VCaP (cell line): ENCODE data around the gene SCAMP3.

Source experiments
- H3K27ac ChIP-seq: fragments of 450-650 bp; 2 replicates; pipeline ENCODE4 v1.5.1; 2017
- TF ChIP-seq, protein P1 (sequence below): fragments of 450-650 bp; conservative IDR thresholded peaks from 2 replicates; pipeline ENCODE4 v1.5.1; 2017; ENCODE audit warnings: mild to moderate bottlenecking, moderate library complexity

Gene SCAMP3

DNA sequence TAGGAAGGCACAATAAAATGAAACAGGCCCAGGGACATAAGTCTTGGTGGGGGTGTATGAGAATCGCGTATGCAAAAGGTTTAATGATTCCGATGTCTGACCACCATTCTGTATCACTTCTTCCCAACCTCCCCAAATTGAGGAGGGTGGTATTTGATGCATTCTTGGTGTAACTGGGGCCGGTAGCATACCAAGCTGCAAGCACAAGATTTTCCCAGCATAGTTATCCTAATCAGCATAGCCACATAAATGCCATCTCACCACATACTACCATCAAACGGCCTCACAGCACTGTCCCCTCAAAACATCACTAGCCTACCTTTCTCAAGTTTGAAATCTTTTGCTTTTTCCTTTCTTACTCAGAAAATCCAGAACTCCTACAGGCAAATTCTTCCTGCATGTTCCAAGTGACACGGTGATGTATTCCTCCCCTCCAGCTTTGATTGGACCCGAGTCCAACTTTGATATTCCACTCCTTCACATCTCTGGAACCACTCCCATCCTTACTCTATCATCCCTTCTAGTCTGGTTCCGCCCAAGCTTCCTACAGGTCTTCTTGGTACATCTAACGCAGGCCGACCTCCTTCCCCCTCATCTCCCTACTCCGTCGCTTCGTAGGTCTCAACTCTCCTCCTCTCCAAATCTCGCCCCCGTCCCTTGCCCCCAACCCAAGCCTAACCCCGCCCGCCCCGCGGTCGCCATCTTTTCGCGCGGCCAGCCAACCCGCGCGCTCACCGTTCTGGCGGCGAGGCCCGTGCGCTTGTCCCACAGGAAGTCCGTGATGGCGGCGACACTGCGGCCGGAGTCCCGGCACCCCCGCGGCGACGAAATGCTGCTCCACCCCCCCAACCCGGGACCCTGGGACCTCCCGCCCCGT is 10.5 kb upstream of the SCAMP3 start:
- peak overlapping the region; percentile 94 for H3K27ac ChIP-seq
- TF ChIP-seq, protein P1, sequence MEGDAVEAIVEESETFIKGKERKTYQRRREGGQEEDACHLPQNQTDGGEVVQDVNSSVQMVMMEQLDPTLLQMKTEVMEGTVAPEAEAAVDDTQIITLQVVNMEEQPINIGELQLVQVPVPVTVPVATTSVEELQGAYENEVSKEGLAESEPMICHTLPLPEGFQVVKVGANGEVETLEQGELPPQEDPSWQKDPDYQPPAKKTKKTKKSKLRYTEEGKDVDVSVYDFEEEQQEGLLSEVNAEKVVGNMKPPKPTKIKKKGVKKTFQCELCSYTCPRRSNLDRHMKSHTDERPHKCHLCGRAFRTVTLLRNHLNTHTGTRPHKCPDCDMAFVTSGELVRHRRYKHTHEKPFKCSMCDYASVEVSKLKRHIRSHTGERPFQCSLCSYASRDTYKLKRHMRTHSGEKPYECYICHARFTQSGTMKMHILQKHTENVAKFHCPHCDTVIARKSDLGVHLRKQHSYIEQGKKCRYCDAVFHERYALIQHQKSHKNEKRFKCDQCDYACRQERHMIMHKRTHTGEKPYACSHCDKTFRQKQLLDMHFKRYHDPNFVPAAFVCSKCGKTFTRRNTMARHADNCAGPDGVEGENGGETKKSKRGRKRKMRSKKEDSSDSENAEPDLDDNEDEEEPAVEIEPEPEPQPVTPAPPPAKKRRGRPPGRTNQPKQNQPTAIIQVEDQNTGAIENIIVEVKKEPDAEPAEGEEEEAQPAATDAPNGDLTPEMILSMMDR = no peak

DNA sequence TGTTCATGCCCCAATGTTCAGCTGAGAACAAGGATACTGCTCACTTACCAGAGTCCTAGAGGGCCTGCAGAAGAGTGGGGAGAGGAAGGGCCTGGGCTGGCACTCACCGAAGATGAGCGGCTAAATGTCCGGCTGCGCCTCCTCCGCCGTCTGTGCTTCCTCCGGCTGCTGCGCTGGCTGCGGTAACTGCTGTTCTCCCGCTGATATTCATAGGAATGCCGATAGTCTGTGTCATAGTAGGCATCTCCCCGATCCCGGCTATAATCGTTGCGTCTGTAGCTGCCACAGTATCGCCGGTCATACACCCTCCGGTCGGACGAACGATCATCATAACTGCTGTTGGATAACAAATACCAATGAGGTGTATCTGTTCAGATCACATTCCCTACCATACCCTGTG is 7.2 kb upstream of the SCAMP3 start:
- TF ChIP-seq, protein P1 = no peak
- no peak overlapping the region for H3K27ac ChIP-seq

GRCh38 chr1:155268630-155269029 is 6.5 kb upstream of the SCAMP3 start:
- TF ChIP-seq, protein P1 = no peak
- H3K27ac ChIP-seq = no peak overlapping the region

DNA sequence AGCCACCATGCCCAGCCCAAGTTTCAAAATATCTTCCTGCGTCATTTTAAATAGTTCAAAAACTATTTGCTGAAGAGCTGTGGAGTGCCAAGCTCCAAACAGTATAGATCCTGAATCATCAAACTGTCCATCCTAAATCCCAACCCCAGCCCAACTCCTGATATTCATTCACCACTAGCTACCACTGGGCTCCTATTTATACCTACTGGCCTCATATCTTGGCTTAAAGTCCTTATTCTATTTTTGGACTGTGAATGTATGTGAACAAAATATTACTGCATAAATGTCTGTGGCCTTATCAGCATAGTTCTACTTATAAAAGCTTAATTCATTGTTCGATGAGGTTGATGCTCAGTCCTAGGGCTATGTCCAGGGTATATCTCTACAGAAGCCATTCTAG is 5.2 kb upstream of the SCAMP3 start:
- TF ChIP-seq, protein P1 = no peak
- no peak overlapping the region for H3K27ac ChIP-seq

DNA sequence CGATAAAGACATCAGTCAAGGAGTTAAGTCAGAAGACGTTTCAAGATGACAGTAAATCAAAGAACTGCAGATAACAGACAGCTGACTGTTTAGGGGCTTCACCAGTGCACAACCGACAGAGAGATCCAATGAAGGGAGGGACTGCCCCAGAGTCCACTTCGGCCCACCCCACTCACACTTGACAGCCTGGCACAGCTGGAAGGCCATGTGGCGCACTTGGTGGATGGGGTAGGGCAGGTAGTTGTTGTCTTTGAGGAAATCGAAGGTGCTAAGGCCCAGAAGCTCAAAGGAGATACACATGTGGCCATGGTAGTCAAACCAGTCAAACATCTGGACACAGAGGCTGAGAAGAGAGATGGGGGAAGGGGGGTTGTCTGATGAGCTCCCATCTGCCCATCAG is 4.4 kb upstream of the SCAMP3 start:
- no peak overlapping the region for H3K27ac ChIP-seq
- TF ChIP-seq, protein P1 = no peak

GRCh38 chr1:155263067-155263466 is 907 bp upstream of the SCAMP3 start:
- H3K27ac ChIP-seq = peak overlapping the region; percentile 81
- TF ChIP-seq, protein P1 = no peak

DNA sequence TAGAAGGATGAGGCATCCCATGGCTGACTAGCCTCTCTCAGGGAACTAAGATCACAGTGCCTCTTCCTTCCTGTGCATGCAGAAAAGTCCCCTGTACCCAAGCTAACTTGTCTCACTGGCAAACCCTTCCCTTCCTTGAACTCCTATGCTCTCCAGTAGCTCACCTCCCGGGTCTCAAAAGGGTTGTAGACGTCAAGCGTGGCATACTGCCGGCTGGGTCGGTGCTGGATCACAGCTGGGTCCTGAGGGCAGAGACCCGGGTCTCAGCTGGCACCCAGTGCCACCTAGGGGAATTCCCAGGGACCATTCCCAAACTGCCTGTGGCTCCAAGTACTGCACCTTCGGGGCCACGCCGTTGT is 688 bp downstream of the SCAMP3 start:
- H3K27ac ChIP-seq = peak overlapping the region; percentile 81
- TF ChIP-seq, protein P1 = peak; percentile 30
